HG02763 (cell line): Measurements from ENCODE around the gene PCDHB14.
"Not testable (repeated sequence)": the region's sequence is repeated elsewhere in the genome, so short reads cannot be mapped to it uniquely, and the experiment has no call there.

Experiments
- ATAC-seq: cut with Tn5 transposase; IDR thresholded peaks from one replicate; pipeline ENCODE4 v1.9.1; 2021; ENCODE audit warnings: mild to moderate bottlenecking, moderate library complexity; ENCODE audit not compliant: unreplicated experiment

PCDHB14 gene

DNA sequence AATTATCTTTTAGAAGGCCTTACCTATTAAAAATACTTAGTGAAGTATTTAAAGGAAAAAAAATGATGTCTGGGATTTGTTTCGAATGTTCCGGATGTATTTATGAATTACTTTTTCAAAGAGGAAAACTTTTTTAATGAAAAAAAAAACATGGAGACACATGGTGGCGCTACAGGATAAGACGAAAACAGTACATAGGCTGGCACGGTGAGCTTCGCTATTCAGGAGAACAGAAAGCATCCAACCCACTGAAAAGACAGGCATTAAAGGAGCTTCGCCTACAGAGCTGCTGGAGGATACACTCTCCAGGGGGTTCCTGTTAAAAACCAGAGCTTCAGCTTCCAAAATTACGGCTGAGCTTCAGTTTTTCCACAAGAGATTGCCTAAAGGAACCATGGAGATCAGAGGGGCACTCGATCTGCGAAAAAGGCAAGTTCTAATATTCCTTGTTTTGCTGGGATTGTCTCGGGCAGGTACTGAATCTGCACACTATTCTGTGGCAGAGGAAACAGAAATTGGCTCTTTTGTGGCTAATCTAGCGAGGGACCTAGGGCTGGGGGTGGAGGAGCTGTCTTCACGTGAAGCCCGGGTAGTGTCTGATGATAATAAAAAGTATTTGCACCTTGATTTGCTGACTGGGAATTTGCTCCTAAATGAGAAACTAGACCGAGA, at the start of gene PCDHB14:
Gene PCDHB14, plus strand, starts transcription at position 232 of the 672 bp plus-strand sequence. Its CDS starts 163 bp downstream, at position 395.
- ATAC-seq = no peak

DNA sequence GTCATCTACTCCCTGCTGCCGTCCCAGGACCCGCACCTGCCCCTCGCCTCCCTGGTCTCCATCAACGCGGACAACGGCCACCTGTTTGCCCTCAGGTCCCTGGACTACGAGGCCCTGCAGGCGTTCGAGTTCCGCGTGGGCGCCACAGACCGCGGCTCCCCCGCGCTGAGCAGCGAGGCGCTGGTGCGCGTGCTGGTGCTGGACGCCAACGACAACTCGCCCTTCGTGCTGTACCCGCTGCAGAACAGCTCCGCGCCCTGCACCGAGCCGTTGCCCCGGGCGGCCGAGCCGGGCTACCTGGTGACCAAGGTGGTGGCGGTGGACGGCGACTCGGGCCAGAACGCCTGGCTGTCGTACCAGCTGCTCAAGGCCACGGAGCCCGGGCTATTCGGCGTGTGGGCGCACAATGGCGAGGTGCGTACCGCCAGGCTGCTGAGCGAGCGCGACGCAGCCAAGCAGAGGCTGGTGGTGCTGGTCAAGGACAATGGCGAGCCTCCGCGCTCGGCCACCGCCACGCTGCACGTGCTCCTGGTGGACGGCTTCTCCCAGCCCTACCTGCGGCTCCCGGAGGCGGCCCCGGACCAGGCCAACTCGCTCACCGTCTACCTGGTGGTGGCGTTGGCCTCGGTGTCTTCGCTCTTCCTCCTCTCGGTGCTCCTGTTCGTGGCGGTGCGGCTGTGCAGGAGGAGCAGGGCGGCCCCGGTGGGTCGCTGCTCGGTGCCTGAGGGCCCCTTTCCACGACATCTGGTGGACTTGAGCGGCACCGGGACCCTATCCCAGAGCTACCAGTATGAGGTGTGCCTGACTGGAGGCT, 48.6 kb upstream of the PCDHB14 start:
- ATAC-seq = not testable (repeated sequence)

DNA sequence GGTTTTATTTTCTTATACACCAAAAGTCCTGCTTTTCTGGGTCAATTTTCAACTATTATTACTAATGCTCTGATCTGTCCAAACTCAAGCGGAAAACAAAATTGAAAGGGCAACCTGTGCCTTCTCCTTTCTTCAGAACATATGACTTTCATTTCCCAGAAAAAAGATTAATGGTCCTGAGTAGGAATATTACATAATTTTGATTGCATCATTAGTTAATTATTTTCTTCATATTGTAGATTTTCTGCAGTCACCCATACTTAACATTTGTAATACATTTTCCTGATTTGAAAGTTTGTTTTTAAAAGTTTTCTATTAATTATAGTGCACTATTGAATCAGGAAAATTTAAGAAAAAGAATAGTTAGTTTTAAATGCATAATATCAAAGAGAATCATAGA, 47.2 kb upstream of the PCDHB14 start:
- ATAC-seq = no peak

DNA sequence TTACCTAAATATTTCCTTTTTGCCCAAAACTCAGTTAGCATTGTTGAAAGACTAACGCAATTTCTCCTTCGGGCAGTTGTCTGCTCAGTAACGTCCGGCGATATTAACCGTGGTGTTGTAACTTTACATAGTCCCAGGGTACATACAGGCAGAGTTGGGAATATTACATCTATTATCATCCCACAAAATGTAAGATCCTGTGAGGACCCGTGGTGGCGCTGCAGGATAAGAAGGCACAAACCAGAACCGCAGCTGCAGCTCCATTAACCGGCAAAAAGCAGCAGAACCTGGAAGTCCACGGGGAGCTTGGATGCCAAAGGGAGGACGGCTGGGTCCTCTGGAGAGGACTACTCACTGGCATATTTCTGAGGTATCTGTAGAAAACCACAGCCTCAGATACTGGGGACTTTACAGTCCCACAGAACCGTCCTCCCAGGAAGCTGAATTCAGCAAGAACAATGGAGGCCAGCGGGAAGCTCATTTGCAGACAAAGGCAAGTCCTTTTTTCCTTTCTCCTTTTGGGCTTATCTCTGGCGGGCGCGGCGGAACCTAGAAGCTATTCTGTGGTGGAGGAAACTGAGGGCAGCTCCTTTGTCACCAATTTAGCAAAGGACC, 45.5 kb upstream of the PCDHB14 start, which contains the start of gene PCDHB8:
Gene PCDHB8, plus strand, starts transcription at position 214 of the 615 bp plus-strand sequence. Its CDS starts 245 bp downstream, at position 459.
- ATAC-seq = not testable (repeated sequence)

DNA sequence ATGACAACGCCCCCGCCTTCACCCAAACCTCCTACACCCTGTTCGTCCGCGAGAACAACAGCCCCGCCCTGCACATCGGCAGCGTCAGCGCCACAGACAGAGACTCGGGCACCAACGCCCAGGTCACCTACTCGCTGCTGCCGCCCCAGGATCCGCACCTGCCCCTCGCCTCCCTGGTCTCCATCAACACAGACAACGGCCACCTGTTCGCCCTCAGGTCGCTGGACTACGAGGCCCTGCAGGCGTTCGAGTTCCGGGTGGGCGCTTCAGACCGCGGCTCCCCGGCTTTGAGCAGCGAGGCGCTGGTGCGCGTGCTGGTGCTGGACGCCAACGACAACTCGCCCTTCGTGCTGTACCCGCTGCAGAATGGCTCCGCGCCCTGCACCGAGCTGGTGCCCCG, 43.8 kb upstream of the PCDHB14 start:
- ATAC-seq = not testable (repeated sequence)

DNA sequence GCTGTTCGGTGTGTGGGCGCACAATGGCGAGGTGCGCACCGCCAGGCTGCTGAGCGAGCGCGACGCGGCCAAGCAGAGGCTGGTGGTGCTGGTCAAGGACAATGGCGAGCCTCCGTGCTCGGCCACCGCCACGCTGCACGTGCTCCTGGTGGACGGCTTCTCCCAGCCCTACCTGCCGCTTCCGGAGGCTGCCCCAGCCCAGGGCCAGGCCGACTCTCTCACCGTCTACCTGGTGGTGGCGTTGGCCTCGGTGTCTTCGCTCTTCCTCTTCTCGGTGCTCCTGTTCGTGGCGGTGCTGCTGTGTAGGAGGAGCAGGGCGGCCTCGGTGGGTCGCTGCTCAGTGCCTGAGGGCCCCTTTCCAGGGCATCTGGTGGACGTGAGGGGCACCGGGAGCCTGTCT, 43.3 kb upstream of the PCDHB14 start:
- not testable (repeated sequence) for ATAC-seq

DNA sequence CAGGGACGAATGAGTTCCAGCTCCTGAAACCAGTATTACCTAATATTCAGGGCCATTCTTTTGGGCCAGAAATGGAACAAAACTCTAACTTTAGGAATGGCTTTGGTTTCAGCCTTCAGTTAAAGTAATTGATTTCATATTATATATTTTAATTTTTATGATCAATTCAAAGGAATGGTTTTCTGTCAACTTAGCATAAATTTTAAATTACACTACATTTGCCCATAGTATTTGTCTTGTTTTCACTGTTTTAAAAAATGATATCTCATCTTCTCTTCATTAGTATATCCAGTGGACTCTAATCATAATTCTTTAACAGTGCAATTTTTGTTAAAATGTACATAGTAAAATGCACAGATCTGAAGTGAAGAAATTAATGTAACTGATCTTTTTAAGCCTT, 42.8 kb upstream of the PCDHB14 start:
- ATAC-seq = no peak

DNA sequence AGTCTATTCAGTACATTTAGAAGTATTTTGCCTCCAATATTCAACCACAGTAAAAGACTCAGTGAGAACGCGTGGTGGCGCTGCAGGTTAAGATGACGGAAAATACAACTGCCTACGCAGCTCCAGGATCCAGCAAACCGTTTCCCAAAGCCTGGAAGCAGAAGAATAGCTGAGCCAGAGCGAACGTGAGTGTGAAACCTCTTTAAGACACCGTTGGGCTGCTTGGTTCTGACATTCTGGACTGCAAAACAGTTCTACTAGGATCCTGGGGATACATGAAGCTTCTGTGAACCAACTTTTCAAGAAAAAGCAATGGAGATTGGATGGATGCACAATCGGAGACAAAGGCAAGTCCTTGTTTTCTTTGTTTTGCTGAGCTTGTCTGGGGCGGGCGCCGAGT, 40.9 kb upstream of the PCDHB14 start, which contains the start of gene PCDHB16:
Gene PCDHB16, plus strand, starts transcription at position 140 of the 400 bp plus-strand sequence. Its CDS starts 173 bp downstream, at position 313.
- ATAC-seq = no peak

DNA sequence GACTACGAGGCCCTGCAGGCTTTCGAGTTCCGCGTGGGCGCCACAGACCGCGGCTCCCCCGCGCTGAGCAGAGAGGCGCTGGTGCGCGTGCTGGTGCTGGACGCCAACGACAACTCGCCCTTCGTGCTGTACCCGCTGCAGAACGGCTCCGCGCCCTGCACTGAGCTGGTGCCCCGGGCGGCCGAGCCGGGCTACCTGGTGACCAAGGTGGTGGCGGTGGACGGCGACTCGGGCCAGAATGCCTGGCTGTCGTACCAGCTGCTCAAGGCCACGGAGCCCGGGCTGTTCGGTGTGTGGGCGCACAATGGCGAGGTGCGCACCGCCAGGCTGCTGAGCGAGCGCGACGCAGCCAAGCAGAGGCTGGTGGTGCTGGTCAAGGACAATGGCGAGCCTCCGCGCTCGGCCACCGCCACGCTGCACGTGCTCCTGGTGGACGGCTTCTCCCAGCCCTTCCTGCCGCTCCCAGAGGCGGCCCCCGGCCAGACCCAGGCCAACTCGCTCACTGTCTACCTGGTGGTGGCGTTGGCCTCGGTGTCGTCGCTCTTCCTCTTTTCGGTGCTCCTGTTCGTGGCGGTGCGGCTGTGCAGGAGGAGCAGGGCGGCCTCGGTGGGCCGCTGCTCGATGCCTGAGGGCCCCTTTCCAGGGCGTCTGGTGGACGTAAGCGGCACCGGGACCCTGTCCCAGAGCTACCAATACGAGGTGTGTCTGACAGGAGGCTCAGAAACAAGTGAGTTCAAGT, 38.9 kb upstream of the PCDHB14 start:
- ATAC-seq = not testable (repeated sequence)

DNA sequence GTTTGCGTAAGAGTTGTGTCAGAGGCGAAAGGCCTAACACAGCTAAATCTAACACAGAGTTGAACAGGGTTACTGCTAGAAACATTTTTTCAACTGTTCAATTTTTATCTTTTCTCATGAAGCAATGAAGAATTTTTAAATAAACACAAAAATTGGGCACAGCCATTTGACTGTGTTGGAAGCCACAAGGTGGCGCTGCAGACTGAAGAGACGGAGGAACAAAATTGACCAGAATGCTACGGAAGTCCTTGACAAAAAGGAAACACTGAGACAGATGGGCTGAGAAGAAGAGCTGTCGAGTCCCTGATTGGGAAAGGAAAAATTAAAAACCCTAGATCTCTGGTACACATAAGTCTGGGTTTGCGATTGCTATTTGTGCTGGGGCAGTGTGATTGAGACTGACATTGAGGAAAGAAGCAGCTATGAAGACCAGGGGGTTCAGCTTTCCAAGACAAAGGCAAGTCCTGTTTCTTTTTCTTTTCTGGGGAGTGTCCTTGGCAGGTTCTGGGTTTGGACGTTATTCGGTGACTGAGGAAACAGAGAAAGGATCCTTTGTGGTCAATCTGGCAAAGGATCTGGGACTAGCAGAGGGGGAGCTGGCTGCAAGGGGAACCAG, 36.1 kb upstream of the PCDHB14 start, which contains the start of gene PCDHB9:
Gene PCDHB9, plus strand, starts transcription at position 265 of the 616 bp plus-strand sequence. Its CDS starts 158 bp downstream, at position 423.
- no peak for ATAC-seq

DNA sequence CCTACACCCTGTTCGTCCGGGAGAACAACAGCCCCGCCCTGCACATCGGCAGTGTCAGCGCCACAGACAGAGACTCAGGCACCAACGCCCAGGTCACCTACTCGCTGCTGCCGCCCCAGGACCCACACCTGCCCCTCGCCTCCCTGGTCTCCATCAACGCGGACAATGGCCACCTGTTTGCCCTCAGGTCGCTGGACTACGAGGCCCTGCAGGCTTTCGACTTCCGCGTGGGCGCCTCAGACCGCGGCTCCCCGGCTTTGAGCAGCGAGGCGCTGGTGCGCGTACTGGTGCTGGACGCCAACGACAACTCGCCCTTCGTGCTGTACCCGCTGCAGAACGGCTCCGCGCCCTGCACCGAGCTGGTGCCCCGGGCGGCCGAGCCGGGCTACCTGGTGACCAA, 34.5 kb upstream of the PCDHB14 start:
- ATAC-seq = not testable (repeated sequence)

DNA sequence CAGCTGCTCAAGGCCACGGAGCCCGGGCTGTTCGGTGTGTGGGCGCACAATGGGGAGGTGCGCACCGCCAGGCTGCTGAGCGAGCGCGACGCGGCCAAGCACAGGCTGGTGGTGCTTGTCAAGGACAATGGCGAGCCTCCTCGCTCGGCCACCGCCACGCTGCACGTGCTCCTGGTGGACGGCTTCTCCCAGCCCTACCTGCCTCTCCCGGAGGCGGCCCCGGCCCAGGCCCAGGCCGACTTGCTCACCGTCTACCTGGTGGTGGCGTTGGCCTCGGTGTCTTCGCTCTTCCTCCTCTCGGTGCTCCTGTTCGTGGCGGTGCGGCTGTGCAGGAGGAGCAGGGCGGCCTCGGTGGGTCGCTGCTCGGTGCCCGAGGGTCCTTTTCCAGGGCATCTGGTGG, 34.0 kb upstream of the PCDHB14 start:
- not testable (repeated sequence) for ATAC-seq

DNA sequence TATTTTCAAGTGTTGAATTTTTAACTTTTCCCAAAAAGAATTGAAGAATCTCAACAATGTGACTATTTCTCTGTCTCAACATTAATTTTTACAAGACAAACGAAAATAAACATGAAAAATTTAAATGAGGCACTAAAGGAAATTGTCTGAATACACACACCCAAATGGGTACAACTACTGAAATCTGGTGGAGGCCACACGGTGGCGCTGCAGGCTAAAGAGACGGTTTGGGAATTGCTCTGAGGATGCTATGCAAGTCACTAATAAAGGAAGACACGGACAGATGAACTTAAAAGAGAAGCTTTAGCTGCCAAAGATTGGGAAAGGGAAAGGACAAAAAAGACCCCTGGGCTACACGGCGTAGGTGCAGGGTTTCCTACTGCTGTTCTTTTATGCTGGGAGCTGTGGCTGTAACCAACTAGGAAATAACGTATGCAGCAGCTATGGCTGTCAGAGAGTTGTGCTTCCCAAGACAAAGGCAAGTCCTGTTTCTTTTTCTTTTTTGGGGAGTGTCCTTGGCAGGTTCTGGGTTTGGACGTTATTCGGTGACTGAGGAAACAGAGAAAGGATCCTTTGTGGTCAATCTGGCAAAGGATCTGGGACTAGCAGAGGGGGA, 30.9 kb upstream of the PCDHB14 start, which contains the start of gene PCDHB10:
Gene PCDHB10, plus strand, starts transcription at position 244 of the 616 bp plus-strand sequence. Its CDS starts 200 bp downstream, at position 444.
- no peak for ATAC-seq

DNA sequence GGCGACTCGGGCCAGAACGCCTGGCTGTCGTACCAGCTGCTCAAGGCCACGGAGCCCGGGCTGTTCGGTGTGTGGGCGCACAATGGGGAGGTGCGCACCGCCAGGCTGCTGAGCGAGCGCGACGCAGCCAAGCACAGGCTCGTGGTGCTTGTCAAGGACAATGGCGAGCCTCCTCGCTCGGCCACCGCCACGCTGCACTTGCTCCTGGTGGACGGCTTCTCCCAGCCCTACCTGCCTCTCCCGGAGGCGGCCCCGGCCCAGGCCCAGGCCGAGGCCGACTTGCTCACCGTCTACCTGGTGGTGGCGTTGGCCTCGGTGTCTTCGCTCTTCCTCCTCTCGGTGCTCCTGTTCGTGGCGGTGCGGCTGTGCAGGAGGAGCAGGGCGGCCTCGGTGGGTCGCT, 28.8 kb upstream of the PCDHB14 start:
- not testable (repeated sequence) for ATAC-seq

DNA sequence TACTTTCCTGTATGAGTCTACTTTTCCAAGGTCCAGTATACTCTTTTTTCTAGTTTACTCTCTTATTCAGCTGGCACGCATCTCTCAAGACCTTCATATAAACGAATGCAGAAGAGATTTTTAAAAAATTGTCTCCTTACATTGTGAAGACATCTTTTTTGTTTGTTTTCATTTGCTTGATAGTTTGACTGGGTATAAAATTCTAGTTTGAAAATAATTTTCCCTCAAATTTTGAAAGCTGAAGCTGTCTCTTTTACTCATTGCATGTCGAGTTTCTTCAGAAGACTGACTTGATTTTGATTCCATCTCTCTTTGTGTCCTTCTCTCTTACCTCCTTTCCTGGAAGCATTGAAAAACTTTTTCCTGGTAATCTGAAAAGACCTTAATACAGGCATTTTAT, 26.8 kb upstream of the PCDHB14 start:
- no peak for ATAC-seq

DNA sequence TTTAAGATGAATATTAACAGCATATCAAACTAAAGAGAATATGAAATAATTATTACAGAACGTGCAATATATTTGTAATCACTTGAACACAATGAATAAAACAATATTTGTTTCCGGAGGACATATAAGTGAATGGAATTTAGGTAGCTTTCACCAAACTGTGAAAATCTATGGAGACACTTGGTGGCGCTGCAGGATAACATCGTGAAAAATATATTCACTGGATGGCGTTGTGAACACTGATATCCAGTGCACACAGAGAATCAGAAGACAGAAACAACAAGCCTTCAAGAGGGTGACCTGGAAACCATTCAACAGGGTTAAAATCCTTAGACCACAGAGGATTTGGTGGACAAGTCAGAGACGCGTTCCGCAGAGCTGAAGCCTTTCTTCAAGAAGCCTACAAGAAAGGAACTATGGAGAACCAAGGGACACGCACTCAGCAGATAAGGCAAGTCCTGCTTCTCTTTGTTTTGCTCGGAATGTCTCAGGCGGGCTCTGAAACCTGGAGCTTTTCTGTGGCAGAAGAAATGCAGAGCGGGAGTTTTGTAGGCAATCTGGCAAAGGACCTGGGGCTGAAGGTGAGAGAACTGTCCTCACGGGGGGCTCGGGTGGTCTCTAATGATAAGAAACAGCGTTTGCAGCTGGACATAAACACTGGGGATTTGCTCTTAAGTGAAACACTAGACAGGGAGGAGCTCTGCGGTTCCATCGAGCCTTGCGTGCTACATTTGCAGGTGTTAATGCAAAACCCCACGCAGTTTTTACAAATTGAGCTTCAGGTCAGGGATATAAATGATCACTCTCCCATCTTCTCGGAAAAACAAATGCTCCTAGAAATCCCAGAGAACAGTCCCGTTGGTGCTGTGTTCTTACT, 23.5 kb upstream of the PCDHB14 start, which contains the start of gene PCDHB11:
Gene PCDHB11, plus strand, starts transcription at position 269 of the 877 bp plus-strand sequence. Its CDS starts 148 bp downstream, at position 417.
- ATAC-seq = no peak

DNA sequence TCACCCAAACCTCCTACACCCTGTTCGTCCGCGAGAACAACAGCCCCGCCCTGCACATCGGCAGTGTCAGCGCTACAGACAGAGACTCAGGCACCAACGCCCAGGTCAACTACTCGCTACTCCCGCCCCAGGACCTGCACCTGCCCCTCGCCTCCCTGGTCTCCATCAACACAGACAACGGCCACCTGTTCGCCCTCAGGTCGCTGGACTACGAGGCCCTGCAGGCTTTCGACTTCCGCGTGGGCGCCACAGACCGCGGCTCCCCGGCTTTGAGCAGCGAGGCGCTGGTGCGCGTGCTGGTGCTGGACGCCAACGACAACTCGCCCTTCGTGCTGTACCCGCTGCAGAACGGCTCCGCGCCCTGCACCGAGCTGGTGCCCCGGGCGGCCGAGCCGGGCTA, 22.0 kb upstream of the PCDHB14 start:
- ATAC-seq = not testable (repeated sequence)

DNA sequence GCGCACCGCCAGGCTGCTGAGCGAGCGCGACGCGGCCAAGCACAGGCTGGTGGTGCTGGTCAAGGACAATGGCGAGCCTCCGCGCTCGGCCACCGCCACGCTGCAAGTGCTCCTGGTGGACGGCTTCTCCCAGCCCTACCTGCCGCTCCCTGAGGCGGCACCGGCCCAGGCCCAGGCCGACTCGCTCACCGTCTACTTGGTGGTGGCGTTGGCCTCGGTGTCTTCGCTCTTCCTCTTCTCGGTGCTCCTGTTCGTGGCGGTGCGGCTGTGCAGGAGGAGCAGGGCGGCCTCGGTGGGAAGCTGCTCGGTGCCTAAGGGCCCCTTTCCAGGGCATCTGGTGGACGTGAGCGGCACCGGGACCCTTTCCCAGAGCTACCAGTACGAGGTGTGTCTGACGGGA, 21.5 kb upstream of the PCDHB14 start:
- not testable (repeated sequence) for ATAC-seq
